SK-N-SH (cell line): ENCODE measurements around the gene MACROD2.

Experiments
- EP300 ChIP-seq, 2 experiments: IDR thresholded peaks; 2 replicates each; pipeline versions ENCODE4 v1.4.0 to v1.6.1; 2012; ENCODE audit warnings: borderline replicate concordance in 1 of 2, low read depth in 1 of 2, low read length in 1 of 2
- POLR2AphosphoS5 ChIP-seq: IDR thresholded peaks from 2 replicates; pipeline ENCODE4 v1.6.1; 2012; ENCODE audit warnings: low read depth, low read length
- RAD21 ChIP-seq: IDR thresholded peaks from 2 replicates; pipeline ENCODE4 v1.6.1; 2012; ENCODE audit warnings: mild to moderate bottlenecking, low read length
- TF ChIP-seq, protein P1 (sequence below): fragments of 200-600 bp; sonication (generic); IDR thresholded peaks from 2 replicates; pipeline ENCODE4 v1.6.1; 2017; ENCODE audit warnings: antibody characterized with exemption, mild to moderate bottlenecking, moderate library complexity

DNA sequence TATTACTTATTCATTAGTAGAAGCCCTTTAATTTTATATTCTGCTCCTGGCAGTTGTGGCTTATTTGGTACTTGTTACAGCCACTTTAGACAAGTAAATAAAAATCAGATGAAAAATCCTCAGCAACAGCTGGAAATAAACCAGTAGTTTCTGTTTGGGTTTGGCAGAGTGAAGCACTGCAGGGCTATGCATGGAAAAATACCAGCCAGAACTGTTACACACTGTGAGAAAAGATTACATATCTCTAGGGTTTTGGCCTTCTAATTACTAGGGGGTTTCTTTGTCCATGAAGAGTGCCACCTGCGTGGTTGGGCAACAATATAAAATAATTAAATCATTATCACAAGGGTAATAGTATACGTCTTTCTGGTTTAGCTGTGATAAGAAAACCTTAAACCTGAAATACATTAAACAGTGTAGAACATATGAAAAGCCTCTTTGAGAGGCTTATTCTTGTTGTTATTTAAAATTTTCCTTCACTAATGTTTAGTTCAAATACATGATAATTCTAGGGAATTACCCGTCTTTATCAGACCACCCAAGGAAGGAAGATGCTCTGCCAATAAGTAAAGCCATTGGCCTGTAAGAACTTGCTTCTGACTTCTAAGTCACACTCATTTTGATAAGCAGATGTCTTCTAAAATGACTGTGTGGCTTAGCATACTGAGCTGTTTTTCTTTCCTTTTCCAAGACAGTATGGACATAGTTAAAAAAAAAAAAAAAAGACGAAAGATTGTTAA is 662.1 kb downstream of the MACROD2 start:
- TF ChIP-seq POLR2AphosphoS5 (no peak), RAD21 (0 out of 2 replicates have a peak, but pooled peaks have one; percentile 13), EP300 (IDR thresholded peaks at IDR 0.05; ENCODE audit: borderline replicate concordance in 1 of 2, low read depth in 1 of 2, low read length in 1 of 2) (peak in 1 of 2 experiments; percentile 43; a peak in 1 of 4 replicates)
- TF ChIP-seq, protein P1, sequence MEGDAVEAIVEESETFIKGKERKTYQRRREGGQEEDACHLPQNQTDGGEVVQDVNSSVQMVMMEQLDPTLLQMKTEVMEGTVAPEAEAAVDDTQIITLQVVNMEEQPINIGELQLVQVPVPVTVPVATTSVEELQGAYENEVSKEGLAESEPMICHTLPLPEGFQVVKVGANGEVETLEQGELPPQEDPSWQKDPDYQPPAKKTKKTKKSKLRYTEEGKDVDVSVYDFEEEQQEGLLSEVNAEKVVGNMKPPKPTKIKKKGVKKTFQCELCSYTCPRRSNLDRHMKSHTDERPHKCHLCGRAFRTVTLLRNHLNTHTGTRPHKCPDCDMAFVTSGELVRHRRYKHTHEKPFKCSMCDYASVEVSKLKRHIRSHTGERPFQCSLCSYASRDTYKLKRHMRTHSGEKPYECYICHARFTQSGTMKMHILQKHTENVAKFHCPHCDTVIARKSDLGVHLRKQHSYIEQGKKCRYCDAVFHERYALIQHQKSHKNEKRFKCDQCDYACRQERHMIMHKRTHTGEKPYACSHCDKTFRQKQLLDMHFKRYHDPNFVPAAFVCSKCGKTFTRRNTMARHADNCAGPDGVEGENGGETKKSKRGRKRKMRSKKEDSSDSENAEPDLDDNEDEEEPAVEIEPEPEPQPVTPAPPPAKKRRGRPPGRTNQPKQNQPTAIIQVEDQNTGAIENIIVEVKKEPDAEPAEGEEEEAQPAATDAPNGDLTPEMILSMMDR, result no peak
